SU-DHL-6 (cell line): Measurements from ENCODE around the gene PADI4.

Experiments used
- CTCF ChIP-seq: fragments of 200-600 bp; sonication (generic); IDR thresholded peaks from one replicate; pipeline ENCODE4 v1.5.1; 2017; ENCODE audit warnings: antibody characterized with exemption, mild to moderate bottlenecking, low read length, moderate library complexity; ENCODE audit not compliant: insufficient read depth, poor library complexity, severe bottlenecking
- EZH2phosphoT487 ChIP-seq: fragments of 200-600 bp; sonication (generic), shearing (Covaris generic); conservative IDR thresholded peaks from 2 replicates; pipeline ENCODE4 v1.6.1; 2018; ENCODE audit warnings: mild to moderate bottlenecking, antibody characterized with exemption, low read length, moderate library complexity, mixed read lengths

GRCh38 chr1:17274186-17275170 lies 33.5 kb upstream of the PADI4 start:
- TF ChIP-seq CTCF (peak; percentile 65), EZH2phosphoT487 (no peak)
